GM21367 (cell line): ENCODE results near the gene SRPK2.

Experiments used
- ATAC-seq: cut with Tn5 transposase; IDR thresholded peaks from one replicate; pipeline ENCODE4 v1.9.1; 2021; ENCODE audit not compliant: unreplicated experiment

The SRPK2 gene

GRCh38 chr7:105151152-105151551, 237.6 kb downstream of the SRPK2 start:
- ATAC-seq = no peak

- no peak for ATAC-seq
Observed at GRCh38 chr7:105149827-105150226, 238.9 kb downstream of the SRPK2 start.

- no peak for ATAC-seq
Observed at GRCh38 chr7:105141068-105141467, 247.7 kb downstream of the SRPK2 start.

GRCh38 chr7:105139381-105139780, 249.3 kb downstream of the SRPK2 start:
- no peak for ATAC-seq

- no peak for ATAC-seq
Observed at GRCh38 chr7:105137898-105138297, 250.8 kb downstream of the SRPK2 start.

GRCh38 chr7:105136221-105136620, 252.5 kb downstream of the SRPK2 start:
- no peak for ATAC-seq

- ATAC-seq = no peak
Observed at GRCh38 chr7:105133986-105134655, 254.6 kb downstream of the SRPK2 start.

GRCh38 chr7:105133358-105133757, 255.4 kb downstream of the SRPK2 start:
- ATAC-seq = no peak

GRCh38 chr7:105132835-105133234, 255.9 kb downstream of the SRPK2 start:
- no peak for ATAC-seq

GRCh38 chr7:105132335-105132734, 256.4 kb downstream of the SRPK2 start:
- no peak for ATAC-seq

- ATAC-seq = no peak
Observed at GRCh38 chr7:105131890-105132289, 256.8 kb downstream of the SRPK2 start.

- ATAC-seq = no peak
Observed at GRCh38 chr7:105131033-105131656, 257.6 kb downstream of the SRPK2 start.

- ATAC-seq = no peak
Observed at GRCh38 chr7:105130580-105130979, 258.1 kb downstream of the SRPK2 start.

- ATAC-seq = no peak
Observed at GRCh38 chr7:105130048-105130447, 258.7 kb downstream of the SRPK2 start.

- ATAC-seq = no peak
Observed at GRCh38 chr7:105127179-105127578, 261.5 kb downstream of the SRPK2 start.

- ATAC-seq = no peak
Observed at GRCh38 chr7:105126436-105126975, 262.2 kb downstream of the SRPK2 start.

- ATAC-seq = no peak
Observed at GRCh38 chr7:105125745-105126144, 263.0 kb downstream of the SRPK2 start.

GRCh38 chr7:105122619-105123018, 266.1 kb downstream of the SRPK2 start:
- no peak for ATAC-seq

GRCh38 chr7:105118612-105119600, 269.8 kb downstream of the SRPK2 start:
- ATAC-seq = no peak

GRCh38 chr7:105112440-105113418, 276.0 kb downstream of the SRPK2 start:
- ATAC-seq = no peak
